ENCODE measurements around the gene GP1BB. TPM values are rescaled to one million over a fixed set of nuclear protein-coding genes. Genes with fewer than 3 reads are reported as not detected.

Gene GP1BB
- polyA plus RNA-seq, 1 experiment: 0.20 TPM

DNA sequence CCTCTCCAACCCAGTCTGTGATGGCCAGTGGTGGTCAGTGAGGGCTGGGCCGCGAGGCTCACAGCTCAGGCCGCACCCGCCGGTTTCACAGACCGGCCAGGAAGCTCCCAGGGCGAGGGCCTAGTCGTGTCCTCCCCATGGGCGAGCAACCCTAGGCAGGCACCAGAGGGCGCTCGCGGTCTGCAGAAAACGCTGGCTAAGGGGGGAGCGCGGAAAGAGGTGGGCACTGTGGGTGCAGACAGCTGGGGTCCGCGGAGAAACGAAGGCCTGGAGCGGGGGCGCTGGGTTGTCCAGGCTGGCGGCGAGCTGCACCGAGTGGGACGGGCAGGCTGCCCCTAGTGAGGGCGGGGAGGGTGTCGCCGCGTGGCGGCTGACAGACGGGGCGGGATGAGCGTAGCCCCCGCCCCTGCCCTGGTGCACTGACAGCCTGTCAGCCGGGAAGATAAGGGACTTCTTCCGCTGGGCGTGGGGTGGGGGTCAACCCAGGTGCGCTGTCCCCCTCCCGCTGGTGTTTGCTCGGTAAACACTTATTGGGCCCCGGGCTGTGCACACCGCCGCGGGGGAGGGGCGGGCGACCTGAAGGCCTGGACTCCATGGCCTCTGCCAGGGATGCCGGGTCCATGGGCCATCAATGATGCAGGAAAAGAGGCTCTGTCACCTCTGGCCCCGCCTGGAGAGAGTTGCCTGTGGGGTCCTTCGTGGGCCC, 7.5 kb downstream of the GP1BB start:
- TF ChIP-seq, protein P1, sequence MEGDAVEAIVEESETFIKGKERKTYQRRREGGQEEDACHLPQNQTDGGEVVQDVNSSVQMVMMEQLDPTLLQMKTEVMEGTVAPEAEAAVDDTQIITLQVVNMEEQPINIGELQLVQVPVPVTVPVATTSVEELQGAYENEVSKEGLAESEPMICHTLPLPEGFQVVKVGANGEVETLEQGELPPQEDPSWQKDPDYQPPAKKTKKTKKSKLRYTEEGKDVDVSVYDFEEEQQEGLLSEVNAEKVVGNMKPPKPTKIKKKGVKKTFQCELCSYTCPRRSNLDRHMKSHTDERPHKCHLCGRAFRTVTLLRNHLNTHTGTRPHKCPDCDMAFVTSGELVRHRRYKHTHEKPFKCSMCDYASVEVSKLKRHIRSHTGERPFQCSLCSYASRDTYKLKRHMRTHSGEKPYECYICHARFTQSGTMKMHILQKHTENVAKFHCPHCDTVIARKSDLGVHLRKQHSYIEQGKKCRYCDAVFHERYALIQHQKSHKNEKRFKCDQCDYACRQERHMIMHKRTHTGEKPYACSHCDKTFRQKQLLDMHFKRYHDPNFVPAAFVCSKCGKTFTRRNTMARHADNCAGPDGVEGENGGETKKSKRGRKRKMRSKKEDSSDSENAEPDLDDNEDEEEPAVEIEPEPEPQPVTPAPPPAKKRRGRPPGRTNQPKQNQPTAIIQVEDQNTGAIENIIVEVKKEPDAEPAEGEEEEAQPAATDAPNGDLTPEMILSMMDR (IDR thresholded peaks at IDR 0.05; ENCODE audit: low read depth, low read length): peak; percentile 93
- CTCF ChIA-PET: interaction anchor here (0.6 to 6.6 kb wide), 38 partner anchors 8 to 1308 kb away, joined by 3 to 133 read pairs (median 4); partner anchors contain the start of genes GNB1L and RTL10
- POLR2A ChIA-PET: interaction anchor here (1.0 kb wide), 3 partner anchors 174 to 211 kb away, joined by 3 to 6 read pairs (median 4); partner anchors contain the start of genes COMT and TXNRD2
- H3K9me3 ChIP-seq (ENCODE audit: control insufficient read depth, insufficient read depth, low read length): peaks cover 11% of the 10 kb centered on the region; the same call in 1 of the 2 replicates
- H3K27ac ChIP-seq (ENCODE audit: low read depth, low read length): no peak overlapping the region
- no peaks in the 10 kb centered on the region for H3K27me3 ChIP-seq (ENCODE audit: control insufficient read depth, insufficient read depth, low read length)
- peak overlapping the region; percentile 61 for H3K4me3 ChIP-seq (ENCODE audit: low read depth, low read length)
- peak; percentile 56 for DNase-seq (ENCODE audit: low read depth, low spot score)

DNA sequence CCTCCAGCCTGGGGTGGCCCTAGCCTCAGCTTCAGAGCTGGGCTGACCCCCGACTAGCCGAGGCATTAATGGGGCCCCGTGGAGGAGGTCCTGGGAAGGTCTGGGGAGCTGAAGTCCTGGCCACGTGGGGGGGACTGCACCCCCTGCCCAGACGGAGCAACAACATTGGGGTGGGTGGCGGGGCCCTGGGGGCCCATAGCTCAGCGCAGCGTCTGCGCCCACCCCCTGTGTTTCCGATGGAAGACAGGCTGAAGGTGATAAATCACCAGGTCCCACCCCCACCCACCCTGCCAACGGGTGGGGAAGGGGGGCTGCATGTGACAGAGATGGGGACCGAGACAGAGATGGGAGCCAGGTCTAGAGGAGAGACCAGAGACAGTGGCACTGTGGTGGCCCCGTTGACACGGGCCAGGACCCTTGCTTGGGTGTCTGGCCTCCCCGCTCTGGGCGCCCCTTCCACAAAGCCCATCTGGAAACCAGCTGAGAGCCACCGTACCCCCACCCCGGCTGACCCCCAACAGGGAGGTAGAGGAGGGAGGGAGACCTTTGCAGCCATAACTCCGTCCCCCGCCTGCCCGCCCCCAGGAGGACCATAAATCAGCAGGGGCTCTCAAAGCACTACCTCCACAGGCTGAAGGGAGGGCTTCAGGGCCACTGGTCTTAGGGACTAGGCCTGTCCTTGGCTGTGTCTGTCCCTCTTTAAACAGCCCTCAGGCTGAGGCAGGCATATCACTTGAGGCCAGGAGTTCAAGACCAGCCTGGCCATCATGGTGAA, 8.2 kb downstream of the GP1BB start:
- H3K9me3 ChIP-seq (ENCODE audit: control insufficient read depth, insufficient read depth, low read length): peaks cover 5% of the 10 kb centered on the region; the same call in 1 of the 2 replicates
- no peak for DNase-seq (ENCODE audit: low read depth, low spot score)
- ChIA-PET POLR2A (no interaction called here), CTCF (interaction anchor here (0.5 to 6.6 kb wide), 27 partner anchors 13 to 620 kb away, joined by 3 to 133 read pairs (median 5); no protein-coding TSS in a partner anchor)
- no peak overlapping the region for H3K27ac ChIP-seq (ENCODE audit: low read depth, low read length)
- no peaks in the 10 kb centered on the region for H3K27me3 ChIP-seq (ENCODE audit: control insufficient read depth, insufficient read depth, low read length)
- no peak overlapping the region for H3K4me3 ChIP-seq (ENCODE audit: low read depth, low read length)
- TF ChIP-seq, protein P1 (IDR thresholded peaks at IDR 0.05; ENCODE audit: low read depth, low read length): no peak

GRCh38 chr22:19732403-19733113, 9.2 kb downstream of the GP1BB start:
- H3K27ac ChIP-seq (ENCODE audit: low read depth, low read length): no peak overlapping the region
- ChIA-PET POLR2A (no interaction called here), CTCF (interaction anchor here (6.6 kb wide), 1 partner anchor 178 kb away, joined by 133 read pairs; no protein-coding TSS in a partner anchor)
- TF ChIP-seq, protein P1 (IDR thresholded peaks at IDR 0.05; ENCODE audit: low read depth, low read length): no peak
- no peak for DNase-seq (ENCODE audit: low read depth, low spot score)
- no peaks in the 10 kb centered on the region for H3K27me3 ChIP-seq (ENCODE audit: control insufficient read depth, insufficient read depth, low read length)
- H3K4me3 ChIP-seq (ENCODE audit: low read depth, low read length): no peak overlapping the region
- no peaks in the 10 kb centered on the region for H3K9me3 ChIP-seq (ENCODE audit: control insufficient read depth, insufficient read depth, low read length)

- Histone ChIP-seq H3K27me3 (ENCODE audit: control insufficient read depth, insufficient read depth, low read length) (no peaks in the 10 kb centered on the region), H3K9me3 (ENCODE audit: control insufficient read depth, insufficient read depth, low read length) (no peaks in the 10 kb centered on the region), H3K27ac (ENCODE audit: low read depth, low read length) (no peak overlapping the region), H3K4me3 (ENCODE audit: low read depth, low read length) (no peak overlapping the region)
- POLR2A ChIA-PET: no interaction called here
- TF ChIP-seq, protein P1 (IDR thresholded peaks at IDR 0.05; ENCODE audit: low read depth, low read length): no peak
- CTCF ChIA-PET: interaction anchor here (6.6 kb wide), 1 partner anchor 177 kb away, joined by 133 read pairs; no protein-coding TSS in a partner anchor
- no peak for DNase-seq (ENCODE audit: low read depth, low spot score)
Observed at GRCh38 chr22:19733755-19734154, 10.4 kb downstream of the GP1BB start.
